Measurements from ENCODE around the gene TAOK1.

DNA sequence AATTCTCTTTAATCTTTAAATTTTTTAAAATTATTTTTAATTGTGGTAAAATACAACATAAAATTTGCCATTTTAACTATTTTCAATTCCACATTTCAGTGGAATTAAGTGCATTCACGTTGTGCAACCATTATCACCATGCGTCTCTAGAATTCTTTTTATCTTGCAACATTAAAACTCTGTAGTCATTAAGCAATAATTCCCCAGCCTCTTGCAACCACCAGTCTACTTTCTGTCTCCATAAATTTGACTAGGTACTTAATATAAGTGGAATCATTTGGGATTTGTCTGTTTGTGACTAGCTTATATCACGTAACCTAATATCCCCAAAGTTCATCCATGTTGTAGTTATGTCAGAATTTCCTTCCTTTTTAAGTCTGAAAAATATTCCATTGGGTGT lies 79.1 kb downstream of the TAOK1 start:
- TF ChIP-seq, protein P1, sequence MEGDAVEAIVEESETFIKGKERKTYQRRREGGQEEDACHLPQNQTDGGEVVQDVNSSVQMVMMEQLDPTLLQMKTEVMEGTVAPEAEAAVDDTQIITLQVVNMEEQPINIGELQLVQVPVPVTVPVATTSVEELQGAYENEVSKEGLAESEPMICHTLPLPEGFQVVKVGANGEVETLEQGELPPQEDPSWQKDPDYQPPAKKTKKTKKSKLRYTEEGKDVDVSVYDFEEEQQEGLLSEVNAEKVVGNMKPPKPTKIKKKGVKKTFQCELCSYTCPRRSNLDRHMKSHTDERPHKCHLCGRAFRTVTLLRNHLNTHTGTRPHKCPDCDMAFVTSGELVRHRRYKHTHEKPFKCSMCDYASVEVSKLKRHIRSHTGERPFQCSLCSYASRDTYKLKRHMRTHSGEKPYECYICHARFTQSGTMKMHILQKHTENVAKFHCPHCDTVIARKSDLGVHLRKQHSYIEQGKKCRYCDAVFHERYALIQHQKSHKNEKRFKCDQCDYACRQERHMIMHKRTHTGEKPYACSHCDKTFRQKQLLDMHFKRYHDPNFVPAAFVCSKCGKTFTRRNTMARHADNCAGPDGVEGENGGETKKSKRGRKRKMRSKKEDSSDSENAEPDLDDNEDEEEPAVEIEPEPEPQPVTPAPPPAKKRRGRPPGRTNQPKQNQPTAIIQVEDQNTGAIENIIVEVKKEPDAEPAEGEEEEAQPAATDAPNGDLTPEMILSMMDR (conservative IDR thresholded peaks at IDR 0.05; ENCODE audit: low read length) = no peak
- TF ChIP-seq EZH2phosphoT487 (IDR thresholded peaks at IDR 0.05; ENCODE audit: borderline replicate concordance) = no peak
